ENCODE results near the gene TRIP11. TPM values are rescaled to one million over a fixed set of nuclear protein-coding genes. Genes with fewer than 3 reads are reported as not detected.
A peak's percentile ranks its signal among the peaks of the same experiment; 100 is the strongest.

TRIP11 gene
- total RNA-seq, 1 donor from 2014 or later: 68.9 TPM

GRCh38 chr14:91985008-91985407, 54.9 kb downstream of the TRIP11 start:
- no peak overlapping the region for H3K27ac ChIP-seq
- TF ChIP-seq, protein P1, sequence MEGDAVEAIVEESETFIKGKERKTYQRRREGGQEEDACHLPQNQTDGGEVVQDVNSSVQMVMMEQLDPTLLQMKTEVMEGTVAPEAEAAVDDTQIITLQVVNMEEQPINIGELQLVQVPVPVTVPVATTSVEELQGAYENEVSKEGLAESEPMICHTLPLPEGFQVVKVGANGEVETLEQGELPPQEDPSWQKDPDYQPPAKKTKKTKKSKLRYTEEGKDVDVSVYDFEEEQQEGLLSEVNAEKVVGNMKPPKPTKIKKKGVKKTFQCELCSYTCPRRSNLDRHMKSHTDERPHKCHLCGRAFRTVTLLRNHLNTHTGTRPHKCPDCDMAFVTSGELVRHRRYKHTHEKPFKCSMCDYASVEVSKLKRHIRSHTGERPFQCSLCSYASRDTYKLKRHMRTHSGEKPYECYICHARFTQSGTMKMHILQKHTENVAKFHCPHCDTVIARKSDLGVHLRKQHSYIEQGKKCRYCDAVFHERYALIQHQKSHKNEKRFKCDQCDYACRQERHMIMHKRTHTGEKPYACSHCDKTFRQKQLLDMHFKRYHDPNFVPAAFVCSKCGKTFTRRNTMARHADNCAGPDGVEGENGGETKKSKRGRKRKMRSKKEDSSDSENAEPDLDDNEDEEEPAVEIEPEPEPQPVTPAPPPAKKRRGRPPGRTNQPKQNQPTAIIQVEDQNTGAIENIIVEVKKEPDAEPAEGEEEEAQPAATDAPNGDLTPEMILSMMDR (IDR thresholded peaks at IDR 0.05): no peak
- H3K4me1 ChIP-seq: peaks cover 9% of the 10 kb centered on the region
- no peaks in the 10 kb centered on the region for H3K9me3 ChIP-seq
- intact Hi-C loops (cut with DNase I): no loop called here
- peaks cover 23% of the 10 kb centered on the region for H3K36me3 ChIP-seq
- H3K4me3 ChIP-seq: no peak overlapping the region
- ATAC-seq (no peak), DNase-seq (no peak)
- no peaks in the 10 kb centered on the region for H3K27me3 ChIP-seq

DNA sequence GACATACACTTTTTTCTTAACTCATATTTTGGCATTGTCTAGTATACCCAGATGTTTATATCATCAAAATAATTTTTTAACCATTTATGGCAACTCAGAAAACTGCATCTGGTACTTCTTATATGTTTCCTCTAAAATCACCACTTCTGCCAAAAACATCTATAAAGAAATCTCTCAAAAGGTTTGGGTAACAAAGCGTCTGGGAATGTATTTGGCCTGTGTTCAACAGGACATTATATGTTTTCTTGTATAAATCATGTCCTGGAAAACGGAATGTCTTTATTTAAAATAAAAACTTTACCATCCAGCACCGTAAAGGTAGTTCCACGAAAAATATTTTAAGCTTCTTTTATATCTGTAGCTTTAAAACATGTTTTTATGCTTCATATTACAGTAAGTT, 56.3 kb downstream of the TRIP11 start:
- H3K9me3 ChIP-seq: no peaks in the 10 kb centered on the region

GRCh38 chr14:91980157-91980556, 59.7 kb downstream of the TRIP11 start:
- no peaks in the 10 kb centered on the region for H3K36me3 ChIP-seq
- DNase-seq: no peak
- intact Hi-C loops (cut with DNase I): no loop called here
- H3K4me3 ChIP-seq: no peak overlapping the region
- no peaks in the 10 kb centered on the region for H3K27me3 ChIP-seq
- TF ChIP-seq, protein P1 (IDR thresholded peaks at IDR 0.05): no peak
- no peak overlapping the region for H3K27ac ChIP-seq
- peaks cover 6% of the 10 kb centered on the region for H3K4me1 ChIP-seq
- H3K9me3 ChIP-seq: no peaks in the 10 kb centered on the region
- ATAC-seq: peak; percentile 81

More for the DNA sequence above, 56.3 kb downstream of the TRIP11 start:
- intact Hi-C loops (cut with DNase I): no loop called here
- TF ChIP-seq, protein P1 (IDR thresholded peaks at IDR 0.05): no peak
- Histone ChIP-seq H3K27ac (no peak overlapping the region), H3K27me3 (no peaks in the 10 kb centered on the region), H3K4me3 (no peak overlapping the region), H3K36me3 (peaks cover 19% of the 10 kb centered on the region), H3K4me1 (peaks cover 9% of the 10 kb centered on the region)
- ATAC-seq (no peak), DNase-seq (no peak)

DNA sequence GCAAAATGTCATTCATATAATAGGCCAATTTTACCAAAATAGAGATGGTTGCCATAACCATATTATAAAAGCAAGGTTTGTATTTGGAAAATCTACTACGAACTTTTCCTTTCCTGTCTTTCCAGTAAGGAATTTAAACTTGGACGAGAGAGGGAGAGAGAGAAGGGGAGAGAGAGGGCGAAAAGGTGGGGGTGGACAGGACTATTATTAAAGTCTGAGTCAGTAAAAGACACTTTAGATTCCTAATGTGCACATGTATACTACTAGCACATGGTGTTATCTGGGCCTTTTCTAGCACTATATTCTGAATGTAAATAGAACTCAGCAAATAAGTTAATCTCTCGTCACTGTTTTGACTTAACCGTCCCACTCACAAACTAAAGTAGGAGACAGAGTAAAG, 62.0 kb downstream of the TRIP11 start:
- no peaks in the 10 kb centered on the region for H3K9me3 ChIP-seq
- DNase-seq: no peak
- H3K27me3 ChIP-seq: no peaks in the 10 kb centered on the region
- no peaks in the 10 kb centered on the region for H3K4me1 ChIP-seq
- H3K27ac ChIP-seq: no peak overlapping the region
- no peak overlapping the region for H3K4me3 ChIP-seq
- ATAC-seq: no peak
- TF ChIP-seq, protein P1 (IDR thresholded peaks at IDR 0.05): no peak
- intact Hi-C loops (cut with DNase I): no loop called here
- H3K36me3 ChIP-seq: peaks cover 23% of the 10 kb centered on the region

DNA sequence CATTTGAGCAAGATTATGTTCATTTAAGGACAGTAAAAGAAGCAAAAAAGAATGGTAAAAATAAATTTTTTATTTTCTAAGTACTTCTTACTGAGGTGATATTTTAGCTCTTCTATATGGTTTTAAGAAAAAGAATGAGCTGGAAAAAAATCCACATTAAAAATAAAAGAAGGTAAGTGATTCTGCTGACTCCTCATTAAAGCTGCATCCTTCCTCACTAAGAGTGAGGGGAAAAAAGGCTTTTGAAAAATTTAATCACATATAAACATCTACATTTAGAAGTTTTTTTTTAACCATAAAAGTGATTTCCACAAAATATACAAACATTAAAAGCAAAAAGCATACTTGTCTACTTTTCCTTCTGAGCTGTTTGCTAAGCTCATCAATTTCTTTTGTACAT, 64.1 kb downstream of the TRIP11 start:
- no peak overlapping the region for H3K27ac ChIP-seq
- intact Hi-C loops (cut with DNase I): no loop called here
- TF ChIP-seq, protein P1 (IDR thresholded peaks at IDR 0.05): no peak
- peaks cover 43% of the 10 kb centered on the region for H3K36me3 ChIP-seq
- ATAC-seq (no peak), DNase-seq (no peak)
- H3K4me3 ChIP-seq: no peak overlapping the region
- H3K4me1 ChIP-seq: no peaks in the 10 kb centered on the region
- H3K27me3 ChIP-seq: no peaks in the 10 kb centered on the region
- no peaks in the 10 kb centered on the region for H3K9me3 ChIP-seq

DNA sequence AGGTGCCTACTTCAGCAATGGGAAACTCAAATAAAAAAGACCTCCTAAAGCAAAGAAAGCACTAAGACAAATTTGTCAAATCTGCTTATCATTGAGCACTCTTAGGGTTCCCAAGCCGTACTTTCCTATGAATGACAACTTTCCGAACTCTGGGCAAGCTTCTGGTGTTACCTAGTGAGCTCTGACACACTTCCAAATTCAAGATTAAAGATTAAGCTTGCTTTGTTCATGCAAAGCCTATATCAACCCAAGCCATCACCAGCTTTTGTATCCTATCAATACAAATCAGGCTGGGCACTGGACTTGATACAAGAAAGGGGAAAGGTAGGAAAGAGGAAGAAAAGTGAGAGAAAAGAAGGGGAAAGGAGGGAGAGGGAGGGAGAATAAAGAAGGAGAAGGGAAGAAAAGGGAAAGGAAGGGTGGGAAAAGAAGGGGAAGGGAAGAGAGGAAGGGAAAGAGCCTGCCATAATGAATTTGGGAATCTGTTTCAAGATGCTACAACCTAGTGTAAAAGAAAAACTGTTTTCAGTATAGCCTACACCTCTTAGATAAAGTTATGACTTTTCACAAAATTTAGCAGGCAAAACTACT, 68.6 kb downstream of the TRIP11 start:
- Histone ChIP-seq H3K4me1 (no peaks in the 10 kb centered on the region), H3K4me3 (no peak overlapping the region), H3K36me3 (peaks cover 81% of the 10 kb centered on the region), H3K27me3 (no peaks in the 10 kb centered on the region), H3K9me3 (no peaks in the 10 kb centered on the region), H3K27ac (no peak overlapping the region)
- DNase-seq (no peak), ATAC-seq (no peak)
- intact Hi-C loops (cut with DNase I): no loop called here
- TF ChIP-seq, protein P1 (IDR thresholded peaks at IDR 0.05): no peak

Measured in upper lobe of right lung (tissue), 1 donor.